OCI-LY7 (cell line): ENCODE measurements around the gene CTCF. TPM values are rescaled to one million over a fixed set of nuclear protein-coding genes. Genes with fewer than 3 reads are reported as not detected.
"Not testable (repeated sequence)": the region's sequence is repeated elsewhere in the genome, so short reads cannot be mapped to it uniquely, and the experiment has no call there.

ENCODE experiments used
- BruUV-seq: library from RNA; stranded (reverse); fragments of 400-500 nt; replicated peaks from 2 replicates; lab custom pipeline; 2021; lab: Mats Ljungman, UMichigan
- CTCF ChIA-PET: fragments of 300-600 bp; sonication (Branson Sonifier 250); formaldehyde crosslinking; loops from one replicate; lab custom pipeline; 2022; ENCODE audit warnings: antibody characterized with exemption; ENCODE audit not compliant: unreplicated experiment; lab: Charles Lee
- POLR2A ChIA-PET: fragments of 300-600 bp; sonication (Branson Sonifier 250); formaldehyde crosslinking; loops from one replicate; lab custom pipeline; 2022; ENCODE audit warnings: antibody characterized with exemption; lab: Charles Lee
- DNase-seq: peaks from one replicate; pipeline ENCODE4 v3.0.0-alpha.2; 2015; ENCODE audit warnings: low spot score
- H2AFZ ChIP-seq: fragments of 200-600 bp; sonication (generic), shearing (Covaris generic); 2 replicates; pipeline ENCODE4 v1.6.1; 2014; ENCODE audit warnings: mild to moderate bottlenecking, antibody characterized with exemption, low read length, moderate library complexity
- H3K27ac ChIP-seq: fragments of 200-600 bp; sonication (generic); 2 replicates; pipeline ENCODE4 v1.5.1; 2014; ENCODE audit warnings: mixed run types, low read depth, mild to moderate bottlenecking, moderate library complexity, low read length, inconsistent platforms; ENCODE audit not compliant: poor library complexity, severe bottlenecking
- H3K36me3 ChIP-seq: fragments of 200-600 bp; sonication (generic); 2 replicates; pipeline ENCODE4 v1.6.1; 2014; ENCODE audit warnings: mild to moderate bottlenecking, antibody characterized with exemption, low read length, moderate library complexity, mixed read lengths; ENCODE audit not compliant: insufficient read depth
- H3K4me1 ChIP-seq: fragments of 200-600 bp; sonication (generic); 2 replicates; pipeline ENCODE4 v1.5.1; 2014; ENCODE audit warnings: mild to moderate bottlenecking, low read length; ENCODE audit not compliant: insufficient read depth, poor library complexity, severe bottlenecking
- H3K4me2 ChIP-seq: fragments of 200-600 bp; sonication (generic); 2 replicates; pipeline ENCODE4 v1.6.1; 2014; ENCODE audit warnings: mild to moderate bottlenecking, low read length
- H3K4me3 ChIP-seq: fragments of 200-600 bp; sonication (generic); 2 replicates; pipeline ENCODE4 v1.5.1; 2014; ENCODE audit warnings: mild to moderate bottlenecking, low read depth, low read length; ENCODE audit not compliant: poor library complexity, severe bottlenecking
- H3K79me2 ChIP-seq: fragments of 200-600 bp; sonication (generic); 2 replicates; pipeline ENCODE4 v1.6.1; 2016; ENCODE audit warnings: low read depth, mild to moderate bottlenecking, low read length, moderate library complexity, mixed read lengths; ENCODE audit not compliant: insufficient read depth
- H3K9me2 ChIP-seq: fragments of 200-600 bp; sonication (generic); 2 replicates; pipeline ENCODE4 v1.6.1; 2016; ENCODE audit warnings: mild to moderate bottlenecking, low read length, mixed read lengths; ENCODE audit not compliant: insufficient read depth
- H3K9me3 ChIP-seq: fragments of 200-600 bp; sonication (generic); 2 replicates; pipeline ENCODE4 v1.6.1; 2014; ENCODE audit warnings: mild to moderate bottlenecking, mixed run types, low read length, mixed read lengths
- H4K20me1 ChIP-seq: fragments of 200-600 bp; sonication (generic); 2 replicates; pipeline ENCODE4 v1.6.1; 2014; ENCODE audit warnings: mild to moderate bottlenecking, antibody characterized with exemption, low read length, moderate library complexity, mixed read lengths; ENCODE audit not compliant: insufficient read depth
- EZH2phosphoT487 ChIP-seq: fragments of 200-600 bp; sonication (generic); IDR thresholded peaks from 2 replicates; pipeline ENCODE4 v1.6.1; 2018; ENCODE audit warnings: low read depth, borderline replicate concordance, mild to moderate bottlenecking, mixed run types, antibody characterized with exemption, low read length, moderate library complexity, mixed read lengths
- intact Hi-C: fragments of 100-400 bp; cut with micrococcal nuclease; formaldehyde crosslinking; loops from one replicate; pipeline ENCODE4 v1.10.0; 2022; ENCODE audit not compliant: unreplicated experiment
- total RNA-seq, 2 experiments: library from RNA; depleted of rRNA in 1 of 2; stranded (reverse); fragments of >200 nt in 1 of 2; shearing (Covaris generic) in 1 of 2; gene quantifications; 2 replicates each; pipeline ENCODE4 v1.2.3, GENCODE V29; 2014 to 2022
- TF ChIP-seq, protein P1 (sequence below): fragments of 200-600 bp; sonication (generic); conservative IDR thresholded peaks from 2 replicates; pipeline ENCODE4 v1.5.1; 2014; ENCODE audit warnings: mild to moderate bottlenecking, antibody characterized with exemption, low read length, moderate library complexity, mixed read lengths

Gene CTCF
- total RNA-seq, 2 experiments from 2014 or later, result 70.6 to 83.5 TPM

GRCh38 chr16:67531247-67531646, 31.1 kb upstream of the CTCF start:
- peak overlapping the region; percentile 61 for H3K4me2 ChIP-seq
- no peaks in the 10 kb centered on the region for H3K36me3 ChIP-seq
- H2AFZ ChIP-seq, result no peak overlapping the region
- peak; percentile 33 for DNase-seq
- peaks cover 50% of the 10 kb centered on the region for H3K4me1 ChIP-seq
- H3K9me2 ChIP-seq, result no peaks in the 10 kb centered on the region
- no TSS peak for BruUV-seq
- TF ChIP-seq EZH2phosphoT487, result no peak
- TF ChIP-seq, protein P1, sequence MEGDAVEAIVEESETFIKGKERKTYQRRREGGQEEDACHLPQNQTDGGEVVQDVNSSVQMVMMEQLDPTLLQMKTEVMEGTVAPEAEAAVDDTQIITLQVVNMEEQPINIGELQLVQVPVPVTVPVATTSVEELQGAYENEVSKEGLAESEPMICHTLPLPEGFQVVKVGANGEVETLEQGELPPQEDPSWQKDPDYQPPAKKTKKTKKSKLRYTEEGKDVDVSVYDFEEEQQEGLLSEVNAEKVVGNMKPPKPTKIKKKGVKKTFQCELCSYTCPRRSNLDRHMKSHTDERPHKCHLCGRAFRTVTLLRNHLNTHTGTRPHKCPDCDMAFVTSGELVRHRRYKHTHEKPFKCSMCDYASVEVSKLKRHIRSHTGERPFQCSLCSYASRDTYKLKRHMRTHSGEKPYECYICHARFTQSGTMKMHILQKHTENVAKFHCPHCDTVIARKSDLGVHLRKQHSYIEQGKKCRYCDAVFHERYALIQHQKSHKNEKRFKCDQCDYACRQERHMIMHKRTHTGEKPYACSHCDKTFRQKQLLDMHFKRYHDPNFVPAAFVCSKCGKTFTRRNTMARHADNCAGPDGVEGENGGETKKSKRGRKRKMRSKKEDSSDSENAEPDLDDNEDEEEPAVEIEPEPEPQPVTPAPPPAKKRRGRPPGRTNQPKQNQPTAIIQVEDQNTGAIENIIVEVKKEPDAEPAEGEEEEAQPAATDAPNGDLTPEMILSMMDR, result no peak
- no peak overlapping the region for H3K4me3 ChIP-seq
- H3K79me2 ChIP-seq, result no peaks in the 10 kb centered on the region
- intact Hi-C loops, result no loop called here
- no peaks in the 10 kb centered on the region for H3K9me3 ChIP-seq
- CTCF ChIA-PET, result interaction anchor here (2.4 kb wide), 1 partner anchor 16 kb away, joined by 10 read pairs; no protein-coding TSS in a partner anchor
- no peaks in the 10 kb centered on the region for H4K20me1 ChIP-seq
- POLR2A ChIA-PET, result interaction anchor here (0.5 to 1.4 kb wide), 4 partner anchors 16 to 34 kb away, joined by 3 to 13 read pairs (median 4); no protein-coding TSS in a partner anchor
- H3K27ac ChIP-seq, result peak overlapping the region; percentile 34

DNA sequence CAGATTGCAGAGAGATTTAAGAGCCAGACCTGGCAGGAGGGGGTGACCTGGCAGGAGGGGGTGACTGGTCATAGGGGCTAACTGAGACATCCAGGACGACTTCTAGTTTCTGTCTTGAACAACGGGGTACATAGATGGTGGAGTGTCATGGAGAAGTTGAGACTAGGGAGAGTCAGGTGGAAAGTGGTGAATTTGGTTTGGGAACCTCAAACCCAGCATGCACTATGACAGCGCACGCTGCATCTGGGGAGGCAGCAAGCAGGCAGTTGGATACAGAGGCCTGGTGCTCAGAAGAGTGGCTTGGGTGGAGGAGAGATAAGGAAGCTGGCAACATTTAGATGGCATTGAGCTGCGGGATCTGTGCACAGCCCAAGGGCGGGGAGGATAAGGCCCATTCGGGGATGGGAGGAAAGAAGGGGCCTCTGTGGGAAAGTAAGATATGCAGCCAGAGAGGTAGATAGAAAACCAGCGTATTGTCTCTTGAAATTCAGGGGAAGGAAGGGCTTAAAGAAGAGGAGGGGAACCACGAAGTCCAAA, 29.2 kb upstream of the CTCF start:
- Histone ChIP-seq H3K4me2 (no peak overlapping the region), H4K20me1 (no peaks in the 10 kb centered on the region), H3K9me3 (no peaks in the 10 kb centered on the region), H3K9me2 (no peaks in the 10 kb centered on the region), H3K4me3 (no peak overlapping the region), H3K79me2 (no peaks in the 10 kb centered on the region), H3K4me1 (peaks cover 60% of the 10 kb centered on the region), H3K36me3 (no peaks in the 10 kb centered on the region), H2AFZ (no peak overlapping the region), H3K27ac (no peak overlapping the region)
- POLR2A ChIA-PET, result interaction anchor here (0.7 to 2.2 kb wide), 8 partner anchors 10 to 53 kb away, joined by 3 to 12 read pairs (median 4); partner anchors contain the start of gene ATP6V0D1
- CTCF ChIA-PET, result interaction anchor here (0.8 to 2.4 kb wide), 5 partner anchors 12 to 112 kb away, joined by 4 to 10 read pairs (median 6); partner anchors contain the start of gene CARMIL2
- BruUV-seq, result no TSS peak
- intact Hi-C loops, result no loop called here
- DNase-seq, result no peak
- TF ChIP-seq, protein P1, result no peak
- no peak for TF ChIP-seq EZH2phosphoT487

DNA sequence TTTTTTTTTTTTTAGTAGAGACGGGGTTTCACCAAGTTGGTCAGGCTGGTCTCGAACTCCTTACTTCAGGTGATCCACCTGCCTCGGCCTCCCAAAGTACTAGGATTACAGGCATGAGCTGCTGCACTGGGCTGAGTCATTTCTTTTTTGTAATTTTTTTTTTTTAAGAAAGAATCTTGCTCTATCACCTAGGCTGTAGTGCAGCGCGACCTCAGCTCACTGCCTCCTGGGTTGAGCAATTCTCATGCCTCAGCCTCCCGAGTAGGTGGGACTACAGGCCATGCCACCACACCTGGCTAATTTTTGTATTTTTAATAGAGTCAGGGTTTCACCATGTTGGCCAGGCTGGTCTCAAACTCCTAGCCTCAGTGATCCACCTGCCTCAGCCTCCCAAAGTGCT, 28.3 kb upstream of the CTCF start:
- H3K79me2 ChIP-seq, BruUV-seq, H4K20me1 ChIP-seq, H3K27ac ChIP-seq, H3K9me2 ChIP-seq, H3K36me3 ChIP-seq, H3K9me3 ChIP-seq, DNase-seq, H3K4me2 ChIP-seq, H3K4me3 ChIP-seq, H2AFZ ChIP-seq, intact Hi-C loops, CTCF ChIA-PET: not testable (repeated sequence)
- peaks cover 61% of the 10 kb centered on the region for H3K4me1 ChIP-seq
- POLR2A ChIA-PET, result interaction anchor here (0.7 to 2.2 kb wide), 3 partner anchors 11 to 46 kb away, joined by 3 to 12 read pairs (median 4); no protein-coding TSS in a partner anchor
